IgD-negative memory B cell (primary cell): ENCODE measurements around the gene GCN1. TPM values are rescaled to one million over a fixed set of nuclear protein-coding genes. Genes with fewer than 3 reads are reported as not detected.
A peak's percentile ranks its signal among the peaks of the same experiment; 100 is the strongest.
"Not testable (repeated sequence)": the region's sequence is repeated elsewhere in the genome, so short reads cannot be mapped to it uniquely, and the experiment has no call there.

ENCODE experiments used
- H3K27ac Mint-ChIP-seq, 3 donors: one replicate each; pipeline ENCODE4 v1.8.0; 2020 to 2022; ENCODE audit warnings: mild to moderate bottlenecking in 3 of 3, mixed read lengths in 3 of 3, moderate library complexity in 1 of 3
- H3K27me3 Mint-ChIP-seq: one replicate; pipeline ENCODE4 v1.8.0; 2021; ENCODE audit warnings: mixed read lengths
- H3K36me3 Mint-ChIP-seq: one replicate; pipeline ENCODE4 v1.8.0; 2020; ENCODE audit warnings: mild to moderate bottlenecking, mixed read lengths
- H3K4me1 Mint-ChIP-seq, 3 donors: one replicate each; pipeline ENCODE4 v1.8.0; 2020 to 2022; ENCODE audit warnings: mixed read lengths in 3 of 3, mild to moderate bottlenecking in 1 of 3
- H3K4me3 Mint-ChIP-seq, 4 donors: one replicate each; pipeline ENCODE4 v1.8.0; 2020 to 2022; ENCODE audit warnings: mild to moderate bottlenecking in 4 of 4, mixed read lengths in 4 of 4, moderate library complexity in 3 of 4
- H3K9me3 Mint-ChIP-seq, 3 donors: one replicate each; pipeline ENCODE4 v1.8.0; 2020 to 2021; ENCODE audit warnings: mixed read lengths in 3 of 3, mild to moderate bottlenecking in 1 of 3
- polyA plus RNA-seq: library from polyadenylated mRNA; unstranded; fragments of 300-500 nt; fragmentation: Illumina TruSeq; gene quantifications from one replicate; pipeline ENCODE4 v1.2.3, GENCODE V29; 2021

Gene GCN1
- polyA plus RNA-seq, 1 donor from 2014 or later: 18.4 TPM

DNA sequence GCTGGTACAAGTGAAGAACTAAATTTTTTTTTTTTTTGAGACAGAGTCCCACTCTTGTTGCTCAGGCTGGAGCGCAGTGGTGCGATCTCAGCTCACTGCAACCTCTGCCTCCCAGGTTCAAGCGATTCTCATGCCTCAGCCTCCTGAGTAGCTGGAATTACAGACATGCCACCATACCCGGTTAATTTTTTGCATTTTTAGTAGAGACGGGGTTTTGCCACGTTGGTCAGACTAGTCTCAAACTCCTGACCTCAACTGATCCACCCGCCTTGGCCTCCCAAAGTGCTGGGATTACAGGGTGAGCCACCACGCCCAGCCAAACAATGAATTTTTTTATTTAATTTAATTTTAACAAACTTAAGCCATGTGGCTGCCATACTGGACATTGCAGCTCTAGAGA, 1.2 kb downstream of the GCN1 start:
- Mint-ChIP-seq H3K4me1 (peaks cover 9 to 17% (median 16%) of the 10 kb centered on the region in 3 donors), H3K4me3 (peak overlapping the region; percentile 84 to 94 (median 90)), H3K27ac (peak overlapping the region in 2 of 3 donors; percentile 36 to 86)
- H3K9me3 Mint-ChIP-seq, H3K27me3 Mint-ChIP-seq, H3K36me3 Mint-ChIP-seq: not testable (repeated sequence)

DNA sequence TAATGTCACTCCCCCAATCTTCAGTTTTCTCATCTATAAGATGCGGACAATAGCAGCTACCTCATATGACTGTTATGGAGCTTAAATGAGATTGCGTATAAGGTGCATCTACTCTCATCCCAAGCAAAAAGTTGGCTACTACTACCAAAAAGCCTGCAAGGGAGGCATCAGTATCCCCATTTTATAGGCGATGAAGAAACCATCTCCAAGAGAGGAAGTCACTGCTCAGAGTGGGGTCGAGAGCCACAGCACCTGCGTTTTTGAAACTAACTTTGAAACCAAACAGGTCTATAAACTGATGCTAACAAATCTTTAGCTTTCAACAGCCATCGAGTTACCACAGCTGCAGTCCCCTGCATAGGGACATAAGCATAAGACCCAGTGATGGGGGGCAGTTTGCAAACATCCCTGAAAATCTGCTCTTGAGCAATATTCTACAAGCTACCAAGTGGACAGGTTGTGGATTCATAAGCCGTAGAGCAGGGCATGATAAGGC, 3.5 kb downstream of the GCN1 start:
- Mint-ChIP-seq H3K4me1 (peaks cover 10 to 21% (median 19%) of the 10 kb centered on the region in 3 donors), H3K4me3 (peak overlapping the region in 1 of 4 donors; percentile 45), H3K36me3 (no peaks in the 10 kb centered on the region), H3K27ac (peak overlapping the region in 1 of 3 donors; percentile 21), H3K27me3 (peaks cover 2% of the 10 kb centered on the region), H3K9me3 (no peaks in the 10 kb centered on the region)

- Mint-ChIP-seq H3K27me3 (peaks cover 2% of the 10 kb centered on the region), H3K4me1 (peaks cover 8 to 21% (median 19%) of the 10 kb centered on the region in 3 donors), H3K27ac (no peak overlapping the region), H3K4me3 (no peak overlapping the region), H3K36me3 (no peaks in the 10 kb centered on the region), H3K9me3 (no peaks in the 10 kb centered on the region)
Measured at GRCh38 chr12:120190386-120190785, 4.1 kb downstream of the GCN1 start.

- Mint-ChIP-seq H3K4me1 (peaks cover 2 to 17% (median 7%) of the 10 kb centered on the region in 3 donors), H3K27ac (no peak overlapping the region), H3K27me3 (no peaks in the 10 kb centered on the region), H3K9me3 (no peaks in the 10 kb centered on the region), H3K4me3 (no peak overlapping the region), H3K36me3 (peaks cover 8% of the 10 kb centered on the region)
Measured at GRCh38 chr12:120186654-120187053, 7.9 kb downstream of the GCN1 start.

DNA sequence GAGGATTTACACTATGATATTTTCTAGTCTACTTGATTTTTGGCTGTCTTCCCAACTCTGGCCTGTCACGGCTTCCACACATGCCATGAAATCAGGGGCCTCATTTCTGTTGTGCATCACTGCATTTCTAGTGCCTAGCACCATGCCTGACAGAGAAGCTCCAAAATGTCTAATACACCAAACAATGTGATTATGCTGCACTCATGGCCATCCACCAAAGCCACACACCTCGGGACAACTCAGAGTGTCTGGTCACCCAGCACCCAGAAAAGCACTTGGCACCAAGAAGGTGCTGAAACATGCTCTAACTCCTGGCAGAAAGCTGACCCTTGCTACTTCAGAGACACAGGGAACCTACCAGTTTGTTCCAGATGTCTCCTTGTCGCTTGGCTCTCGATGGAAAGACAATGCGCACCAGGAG, 11.3 kb downstream of the GCN1 start:
- Mint-ChIP-seq H3K4me1 (peaks cover 3 to 10% (median 7%) of the 10 kb centered on the region in 3 donors), H3K27ac (no peak overlapping the region), H3K36me3 (peaks cover 8% of the 10 kb centered on the region)

DNA sequence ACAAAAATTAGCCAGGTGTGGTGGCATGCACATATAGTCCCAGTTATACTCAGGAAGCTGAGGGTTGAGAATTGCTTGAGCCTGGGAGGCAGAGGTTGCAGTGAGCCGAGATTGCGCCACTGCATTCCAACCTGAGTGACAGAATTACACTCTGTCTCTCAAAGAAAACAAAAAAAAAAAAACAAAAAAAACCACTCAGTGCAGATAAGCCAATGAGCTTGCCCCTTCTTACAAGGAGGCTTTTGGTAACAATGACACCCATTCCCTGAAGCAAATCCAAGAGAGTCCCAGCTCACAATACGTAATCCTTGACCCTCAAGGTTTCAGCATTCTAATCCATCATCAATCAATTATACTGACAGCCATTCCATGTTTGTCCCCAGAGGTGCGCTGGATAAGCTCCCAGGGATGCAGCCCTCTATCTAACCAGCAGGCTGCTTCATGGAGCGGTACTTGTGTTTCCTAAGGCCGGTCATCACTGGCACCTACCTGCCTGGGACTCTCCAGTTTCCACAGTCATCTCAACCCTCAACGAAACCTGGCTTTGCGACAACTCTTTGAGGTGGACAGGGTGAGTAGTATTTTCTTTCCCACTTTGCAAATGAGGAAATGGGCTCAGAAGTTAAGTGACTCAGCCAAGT, 12.4 kb downstream of the GCN1 start:
- Mint-ChIP-seq H3K36me3 (peaks cover 10% of the 10 kb centered on the region), H3K27me3 (no peaks in the 10 kb centered on the region), H3K27ac (no peak overlapping the region), H3K9me3 (no peaks in the 10 kb centered on the region), H3K4me1 (peaks cover 6 to 10% (median 7%) of the 10 kb centered on the region in 3 donors), H3K4me3 (no peak overlapping the region)

More for the DNA sequence above, 11.3 kb downstream of the GCN1 start:
- Mint-ChIP-seq H3K4me3 (no peak overlapping the region), H3K27me3 (no peaks in the 10 kb centered on the region), H3K9me3 (no peaks in the 10 kb centered on the region)

DNA sequence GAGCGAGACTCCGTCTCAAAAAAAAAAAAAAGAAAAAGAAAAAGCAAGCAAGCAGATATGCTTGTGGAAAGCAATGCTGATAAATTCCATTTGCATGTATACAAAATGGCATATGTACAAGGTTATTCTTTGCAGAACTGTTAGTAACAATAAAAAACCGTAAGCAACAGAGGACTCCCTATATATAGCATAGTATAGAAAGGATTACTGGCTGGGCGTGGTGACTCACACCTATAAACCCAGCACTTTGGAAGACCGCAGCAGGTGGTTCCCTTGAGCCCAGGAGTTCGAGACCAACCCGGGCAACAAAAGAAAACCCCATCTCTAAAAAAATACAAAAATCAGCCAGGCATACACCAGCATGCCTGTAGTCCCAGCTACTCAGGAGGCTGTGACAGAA, 13.5 kb downstream of the GCN1 start:
- Mint-ChIP-seq H3K27ac (no peak overlapping the region), H3K27me3 (no peaks in the 10 kb centered on the region), H3K9me3 (no peaks in the 10 kb centered on the region), H3K4me1 (peaks cover 2 to 8% (median 6%) of the 10 kb centered on the region in 3 donors), H3K4me3 (no peak overlapping the region), H3K36me3 (peaks cover 14% of the 10 kb centered on the region)

DNA sequence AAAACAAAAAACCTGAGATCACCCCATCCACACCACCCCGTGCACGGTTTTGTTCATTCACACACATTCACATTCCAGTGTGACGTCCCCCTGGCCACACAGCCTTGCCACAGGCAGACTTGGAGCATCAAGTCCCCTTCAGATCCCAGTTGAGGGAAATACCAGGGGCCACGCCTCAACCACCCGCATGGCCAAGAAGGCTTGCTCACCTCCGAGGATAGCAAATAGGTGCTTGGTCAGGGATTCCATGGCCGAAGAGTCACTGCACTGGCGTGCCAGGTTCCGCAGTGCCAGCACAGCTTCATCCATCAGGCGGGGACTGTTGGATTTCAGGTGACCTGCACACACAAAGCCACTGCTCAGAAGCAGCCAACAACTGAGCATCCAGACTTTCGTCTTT, 19.0 kb downstream of the GCN1 start:
- no peaks in the 10 kb centered on the region for H3K27me3 Mint-ChIP-seq
- H3K4me1 Mint-ChIP-seq: peaks cover 0 to 8% (median 4%) of the 10 kb centered on the region in 3 donors
- H3K36me3 Mint-ChIP-seq: peaks cover 5% of the 10 kb centered on the region
- no peak overlapping the region for H3K4me3 Mint-ChIP-seq
- no peak overlapping the region for H3K27ac Mint-ChIP-seq
- H3K9me3 Mint-ChIP-seq: no peaks in the 10 kb centered on the region

DNA sequence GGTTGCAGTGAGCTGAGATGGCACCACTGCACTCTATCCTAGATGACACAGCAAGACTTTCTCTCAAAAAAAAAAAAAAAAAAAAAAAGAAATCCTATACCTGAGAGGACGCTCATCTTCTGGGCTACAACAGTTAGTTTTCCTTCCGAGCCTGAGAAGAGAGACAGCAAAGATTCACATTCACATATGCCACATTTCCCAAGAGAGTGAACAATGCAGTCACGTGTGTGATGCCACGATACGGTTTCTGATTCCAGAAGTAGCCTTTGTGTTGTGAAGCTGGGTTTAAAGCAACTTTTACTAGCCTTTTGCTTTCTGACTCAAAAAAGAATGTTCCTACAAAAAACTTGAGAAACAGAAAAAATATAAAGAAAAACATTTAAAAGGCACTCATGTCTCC, 19.5 kb downstream of the GCN1 start:
- peaks cover 5% of the 10 kb centered on the region for H3K36me3 Mint-ChIP-seq
- peaks cover 0 to 8% (median 4%) of the 10 kb centered on the region in 3 donors for H3K4me1 Mint-ChIP-seq
- H3K4me3 Mint-ChIP-seq: peak overlapping the region in 1 of 4 donors; percentile 54
- H3K9me3 Mint-ChIP-seq: no peaks in the 10 kb centered on the region
- H3K27me3 Mint-ChIP-seq: no peaks in the 10 kb centered on the region
- no peak overlapping the region for H3K27ac Mint-ChIP-seq

DNA sequence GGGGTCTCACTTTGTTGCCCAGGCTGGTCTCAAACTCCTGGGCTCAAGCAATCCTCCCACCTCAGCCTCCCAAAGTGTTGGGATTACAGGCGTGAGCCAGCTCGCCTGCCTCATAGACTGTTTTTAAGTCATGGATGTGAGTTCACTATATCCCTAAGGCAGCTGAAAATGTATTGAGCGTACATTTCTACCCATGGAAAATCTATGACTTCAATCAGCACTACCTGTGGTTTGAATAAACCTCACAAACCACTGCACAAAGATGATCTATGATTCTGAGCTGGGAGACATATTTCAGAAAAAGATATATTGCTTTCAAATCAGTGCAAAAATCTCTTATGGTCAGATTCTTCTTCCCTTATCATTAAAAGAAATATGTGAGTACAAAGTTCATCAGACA, 22.5 kb downstream of the GCN1 start:
- peaks cover 0 to 4% (median 3%) of the 10 kb centered on the region in 3 donors for H3K4me1 Mint-ChIP-seq
- peak overlapping the region in 1 of 3 donors; percentile 16 for H3K27ac Mint-ChIP-seq
- H3K27me3 Mint-ChIP-seq: no peaks in the 10 kb centered on the region
- no peak overlapping the region for H3K4me3 Mint-ChIP-seq
- H3K9me3 Mint-ChIP-seq: no peaks in the 10 kb centered on the region
- H3K36me3 Mint-ChIP-seq: peaks cover 6% of the 10 kb centered on the region

DNA sequence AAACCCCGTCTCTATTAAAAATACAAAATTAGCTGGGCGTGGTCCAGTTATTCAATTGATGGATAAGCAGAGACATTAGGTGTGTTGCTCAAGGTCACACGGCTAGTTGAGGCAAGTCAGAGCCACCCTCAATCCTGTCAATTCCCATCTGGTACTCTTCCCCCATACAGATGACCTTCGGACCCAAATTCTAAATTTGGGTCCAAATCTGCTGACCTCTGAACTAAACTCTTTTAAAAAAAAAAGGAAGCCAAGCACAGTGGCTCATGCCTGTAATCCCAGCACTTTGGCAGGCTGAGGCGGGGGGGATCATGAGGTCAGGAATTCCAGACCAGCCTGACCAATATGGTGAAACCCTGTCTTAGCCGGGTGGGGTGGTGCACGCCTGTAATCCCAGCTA, 23.9 kb downstream of the GCN1 start:
- Mint-ChIP-seq H3K27me3 (no peaks in the 10 kb centered on the region), H3K9me3 (no peaks in the 10 kb centered on the region), H3K27ac (no peak overlapping the region), H3K36me3 (peaks cover 3% of the 10 kb centered on the region), H3K4me3 (no peak overlapping the region), H3K4me1 (peaks cover 0 to 4% (median 0%) of the 10 kb centered on the region in 3 donors)

- Mint-ChIP-seq H3K36me3 (peaks cover 3% of the 10 kb centered on the region), H3K9me3 (no peaks in the 10 kb centered on the region), H3K4me3 (no peak overlapping the region), H3K4me1 (peaks cover 0 to under 1% (median 0%) of the 10 kb centered on the region in 3 donors), H3K27me3 (no peaks in the 10 kb centered on the region), H3K27ac (no peak overlapping the region)
Measured at GRCh38 chr12:120169946-120170345, 24.6 kb downstream of the GCN1 start.

GRCh38 chr12:120168337-120168736, 26.2 kb downstream of the GCN1 start:
- no peak overlapping the region for H3K27ac Mint-ChIP-seq
- H3K4me1 Mint-ChIP-seq: no peaks in the 10 kb centered on the region
- peaks cover 3% of the 10 kb centered on the region for H3K36me3 Mint-ChIP-seq
- H3K9me3 Mint-ChIP-seq: no peaks in the 10 kb centered on the region
- no peaks in the 10 kb centered on the region for H3K27me3 Mint-ChIP-seq
- H3K4me3 Mint-ChIP-seq: no peak overlapping the region

- peak overlapping the region in 2 of 3 donors; percentile 14 to 69 for H3K27ac Mint-ChIP-seq
- no peaks in the 10 kb centered on the region for H3K9me3 Mint-ChIP-seq
- H3K27me3 Mint-ChIP-seq: no peaks in the 10 kb centered on the region
- peaks cover 3% of the 10 kb centered on the region for H3K36me3 Mint-ChIP-seq
- H3K4me3 Mint-ChIP-seq: no peak overlapping the region
- no peaks in the 10 kb centered on the region for H3K4me1 Mint-ChIP-seq
Measured at GRCh38 chr12:120167529-120168095, 26.9 kb downstream of the GCN1 start.

DNA sequence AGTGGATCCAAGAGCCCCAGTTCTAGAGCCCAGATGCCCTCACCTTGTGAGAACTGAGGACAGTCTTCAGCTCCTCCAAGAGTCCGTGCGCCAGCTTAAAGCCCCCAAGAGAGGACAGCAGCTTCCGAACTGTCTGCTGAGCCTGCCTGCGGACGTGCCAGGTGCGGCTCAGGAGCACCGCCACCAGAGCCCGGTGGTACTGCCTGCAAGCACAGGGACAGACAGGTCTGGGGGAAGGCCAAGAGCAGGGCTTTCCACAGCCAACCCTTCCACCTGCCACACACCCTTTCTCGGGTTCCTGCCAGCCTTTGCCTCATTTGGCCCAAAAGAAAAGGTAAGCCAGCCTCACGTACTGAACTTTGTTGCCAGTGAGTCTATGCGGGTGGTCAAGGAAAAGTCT, 30.2 kb downstream of the GCN1 start:
- Mint-ChIP-seq H3K4me3 (no peak overlapping the region), H3K36me3 (peaks cover 3% of the 10 kb centered on the region), H3K27ac (no peak overlapping the region), H3K4me1 (no peaks in the 10 kb centered on the region), H3K27me3 (no peaks in the 10 kb centered on the region), H3K9me3 (no peaks in the 10 kb centered on the region)

- no peaks in the 10 kb centered on the region for H3K27me3 Mint-ChIP-seq
- no peaks in the 10 kb centered on the region for H3K4me1 Mint-ChIP-seq
- H3K9me3 Mint-ChIP-seq: no peaks in the 10 kb centered on the region
- no peaks in the 10 kb centered on the region for H3K36me3 Mint-ChIP-seq
- H3K4me3 Mint-ChIP-seq: no peak overlapping the region
- no peak overlapping the region for H3K27ac Mint-ChIP-seq
Measured at GRCh38 chr12:120162763-120163162, 31.8 kb downstream of the GCN1 start.
